UCSD-AML1 (cell line): Measurements from ENCODE around the gene CLMN.

Experiments used
- DNase-seq: peaks from one replicate; lab custom pipeline; 2025; ENCODE audit not compliant: unreplicated experiment; lab: John Stamatoyannopoulos, UW

Gene CLMN, protein sequence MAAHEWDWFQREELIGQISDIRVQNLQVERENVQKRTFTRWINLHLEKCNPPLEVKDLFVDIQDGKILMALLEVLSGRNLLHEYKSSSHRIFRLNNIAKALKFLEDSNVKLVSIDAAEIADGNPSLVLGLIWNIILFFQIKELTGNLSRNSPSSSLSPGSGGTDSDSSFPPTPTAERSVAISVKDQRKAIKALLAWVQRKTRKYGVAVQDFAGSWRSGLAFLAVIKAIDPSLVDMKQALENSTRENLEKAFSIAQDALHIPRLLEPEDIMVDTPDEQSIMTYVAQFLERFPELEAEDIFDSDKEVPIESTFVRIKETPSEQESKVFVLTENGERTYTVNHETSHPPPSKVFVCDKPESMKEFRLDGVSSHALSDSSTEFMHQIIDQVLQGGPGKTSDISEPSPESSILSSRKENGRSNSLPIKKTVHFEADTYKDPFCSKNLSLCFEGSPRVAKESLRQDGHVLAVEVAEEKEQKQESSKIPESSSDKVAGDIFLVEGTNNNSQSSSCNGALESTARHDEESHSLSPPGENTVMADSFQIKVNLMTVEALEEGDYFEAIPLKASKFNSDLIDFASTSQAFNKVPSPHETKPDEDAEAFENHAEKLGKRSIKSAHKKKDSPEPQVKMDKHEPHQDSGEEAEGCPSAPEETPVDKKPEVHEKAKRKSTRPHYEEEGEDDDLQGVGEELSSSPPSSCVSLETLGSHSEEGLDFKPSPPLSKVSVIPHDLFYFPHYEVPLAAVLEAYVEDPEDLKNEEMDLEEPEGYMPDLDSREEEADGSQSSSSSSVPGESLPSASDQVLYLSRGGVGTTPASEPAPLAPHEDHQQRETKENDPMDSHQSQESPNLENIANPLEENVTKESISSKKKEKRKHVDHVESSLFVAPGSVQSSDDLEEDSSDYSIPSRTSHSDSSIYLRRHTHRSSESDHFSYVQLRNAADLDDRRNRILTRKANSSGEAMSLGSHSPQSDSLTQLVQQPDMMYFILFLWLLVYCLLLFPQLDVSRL

GRCh38 chr14:95319312-95320077 is at the start of gene CLMN:
Gene CLMN, minus strand, starts transcription at chr14:95319908. Its CDS starts 116 bp downstream, at chr14:95319792.
- no peak for DNase-seq

DNA sequence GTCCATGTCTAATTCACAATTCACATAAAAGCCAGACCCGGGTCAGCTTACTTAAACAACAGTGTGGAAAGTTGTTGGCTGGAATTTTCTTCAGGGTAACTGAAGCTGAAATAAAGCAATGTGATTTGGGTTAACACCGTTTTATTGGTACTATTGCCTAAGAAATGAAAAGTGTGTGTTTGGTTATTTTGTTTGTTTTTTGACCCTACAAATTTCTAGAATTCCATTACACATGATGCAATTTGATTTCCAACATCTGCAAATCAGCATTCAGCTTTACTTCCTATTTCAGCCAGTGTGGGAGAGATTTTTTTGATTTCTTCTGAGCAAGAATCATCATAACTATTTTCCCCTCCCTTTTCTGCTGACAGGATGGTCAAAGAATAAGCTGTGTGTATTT is 45.7 kb upstream of the CLMN start:
- no peak for DNase-seq

DNA sequence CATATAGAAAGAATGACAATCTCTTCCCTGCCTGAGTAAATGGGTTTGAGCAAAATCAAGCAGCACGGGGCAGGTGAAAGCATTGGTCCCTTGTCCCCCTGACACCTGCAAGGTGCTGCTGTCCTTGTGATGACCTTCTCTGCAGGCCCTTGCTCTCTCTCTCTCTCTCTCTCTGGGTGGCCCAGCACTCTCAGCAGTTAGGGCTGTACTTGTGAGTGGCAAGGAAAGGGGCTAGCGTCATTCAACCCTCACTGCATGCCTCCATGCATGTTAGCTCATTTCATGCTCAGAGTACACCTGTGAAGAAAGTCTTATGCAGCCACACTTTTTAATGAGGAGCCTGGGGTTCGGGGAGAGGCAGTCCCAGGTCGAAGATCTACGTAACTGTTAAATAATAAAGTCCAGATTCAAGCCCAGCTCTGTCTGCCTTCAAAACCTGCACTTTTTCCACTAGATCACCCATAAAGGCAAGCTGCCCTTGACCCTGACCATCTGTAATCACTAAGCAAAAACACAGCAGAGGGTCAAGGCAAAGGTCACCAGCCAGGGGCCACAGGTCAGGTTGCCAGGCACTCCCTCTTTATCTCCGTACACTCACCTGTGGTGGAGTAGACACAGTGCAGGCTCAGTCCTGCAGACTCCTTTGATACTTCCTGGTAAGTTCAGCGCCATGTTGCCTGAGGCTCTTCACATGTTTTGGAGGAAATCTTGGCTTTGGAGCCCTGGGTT is 44.9 kb upstream of the CLMN start:
- DNase-seq = no peak

DNA sequence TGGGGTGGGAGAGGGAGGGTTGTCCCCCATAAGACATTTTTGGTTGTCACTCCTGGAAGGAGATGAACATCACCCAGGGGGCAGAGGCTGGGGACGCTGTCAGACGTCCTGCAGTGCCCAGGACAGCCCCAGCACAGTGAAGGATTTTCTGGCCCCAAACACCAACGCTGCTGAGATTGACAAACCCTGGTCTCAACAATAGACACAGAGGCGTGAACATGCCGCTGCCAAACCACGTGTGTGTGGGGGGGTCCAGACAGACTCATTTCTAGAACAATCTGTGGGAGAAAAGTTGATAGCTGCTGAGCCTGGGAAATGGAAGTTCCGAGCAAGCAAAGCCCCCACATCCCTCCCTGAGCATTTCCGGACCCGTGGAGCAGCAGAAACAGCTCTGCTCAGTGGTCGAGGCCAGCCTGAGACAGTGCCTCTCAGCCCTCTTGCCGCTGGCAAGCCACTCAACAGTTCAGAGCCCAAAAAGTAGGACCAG is 43.8 kb upstream of the CLMN start:
- DNase-seq = no peak

DNA sequence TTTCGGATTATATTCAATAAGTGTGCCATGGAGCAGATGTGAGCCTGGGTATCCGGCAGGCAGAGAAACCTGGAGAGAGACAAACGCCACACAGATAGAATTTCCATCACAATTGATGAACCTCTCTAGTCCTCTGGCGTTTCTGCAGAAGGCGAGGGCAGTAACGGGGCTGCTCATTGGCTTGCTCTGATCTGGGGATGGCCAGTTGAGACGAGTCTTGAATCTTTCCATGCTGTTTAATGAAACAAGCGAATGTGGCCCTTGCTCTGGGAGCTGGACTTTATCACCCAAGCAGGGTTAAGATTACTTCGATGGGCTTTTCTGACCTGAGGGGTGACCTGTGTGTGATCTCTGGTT is 42.4 kb upstream of the CLMN start:
- no peak for DNase-seq

DNA sequence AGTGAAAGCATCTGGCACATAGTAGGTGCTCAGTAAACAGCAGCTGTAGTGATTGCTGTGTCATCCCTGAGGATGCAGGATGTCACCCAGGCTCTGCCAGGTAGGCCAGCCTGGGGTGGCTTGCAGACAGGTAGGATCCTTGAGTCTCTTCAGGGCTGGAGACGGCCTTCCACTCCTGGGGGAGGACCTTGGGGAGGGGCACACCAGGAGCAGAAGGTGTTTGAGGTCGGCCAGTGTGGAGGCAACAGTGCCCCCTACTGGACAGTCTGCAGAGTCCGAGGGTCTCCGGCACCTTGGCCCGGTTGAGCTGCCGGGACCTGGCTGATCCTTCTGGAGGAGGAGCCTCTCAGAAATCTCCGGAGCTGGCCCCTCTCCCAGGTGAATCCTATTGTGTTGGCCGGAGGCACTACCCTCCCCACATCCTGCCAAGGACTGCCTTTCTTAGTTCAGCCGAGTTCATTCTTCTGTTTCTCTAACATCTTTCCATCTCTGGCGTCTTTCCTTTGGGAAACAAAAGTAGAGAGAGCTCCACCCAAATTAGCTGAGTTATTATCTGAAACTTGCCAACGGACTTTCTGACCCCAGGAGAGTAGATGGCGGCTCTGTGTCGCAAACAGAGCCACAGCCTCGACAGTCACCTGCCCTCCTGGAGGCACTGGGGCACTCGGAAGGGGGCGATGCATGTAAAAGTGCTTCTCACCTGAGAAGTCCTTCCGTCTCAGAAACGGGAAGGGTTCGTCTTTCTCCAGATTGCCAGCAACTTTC is 41.8 kb upstream of the CLMN start:
- DNase-seq = peak; percentile 36

GRCh38 chr14:95360828-95361227 is 41.1 kb upstream of the CLMN start:
- DNase-seq = no peak

GRCh38 chr14:95359994-95360826 is 40.5 kb upstream of the CLMN start:
- DNase-seq = no peak

DNA sequence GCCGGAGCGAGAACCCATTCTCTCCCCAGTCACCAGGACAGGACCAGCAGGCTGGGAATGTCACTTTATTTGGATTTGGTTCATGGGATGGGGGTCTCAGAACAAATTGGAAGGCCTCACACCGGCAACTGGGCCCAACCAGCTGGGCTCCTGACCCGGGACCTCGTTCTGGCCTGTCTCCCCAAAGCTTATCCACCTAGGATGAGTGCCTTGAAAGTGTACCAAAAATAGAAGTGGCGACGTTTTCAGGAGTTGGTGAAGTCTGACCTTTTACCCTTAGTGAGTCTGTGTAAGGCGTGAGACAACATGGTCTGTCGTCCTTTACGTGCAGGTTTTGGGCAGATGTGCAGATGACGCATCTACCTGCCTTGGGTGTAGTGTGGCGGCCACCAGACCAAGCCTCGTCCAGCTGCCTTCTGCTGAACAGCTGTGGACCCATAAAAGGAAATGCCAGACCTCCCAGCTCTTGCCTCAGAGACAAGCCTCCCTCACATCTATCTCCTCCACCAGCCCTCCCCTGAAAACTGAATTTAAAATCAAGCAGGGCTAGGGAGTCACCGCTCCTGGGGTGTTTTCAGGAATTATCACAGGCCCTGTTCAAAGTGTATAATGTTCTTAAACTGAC is 36.6 kb upstream of the CLMN start:
- no peak for DNase-seq

- DNase-seq = no peak
These were observed 35.7 kb upstream of the CLMN start for GRCh38 chr14:95355422-95355821.

- DNase-seq = no peak
These were observed 35.1 kb upstream of the CLMN start for GRCh38 chr14:95354834-95355233.

DNA sequence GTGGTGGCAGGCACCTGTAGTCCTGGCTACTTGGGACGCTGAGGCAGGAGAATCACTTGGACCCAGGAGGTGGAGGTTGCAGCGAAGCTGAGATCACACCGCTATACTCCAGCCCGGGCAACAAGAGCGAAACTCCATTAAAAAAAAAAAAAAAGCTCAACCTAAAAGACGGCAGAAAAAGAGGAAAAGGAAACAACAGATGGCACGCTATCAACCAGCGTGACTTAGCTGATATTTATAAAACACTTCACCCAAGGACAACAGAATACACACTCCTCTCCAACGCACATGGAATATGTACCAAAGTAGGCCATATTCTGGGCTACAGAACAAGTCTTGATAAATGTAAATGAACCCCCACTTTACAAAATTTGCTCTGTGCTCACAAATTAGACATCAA is 34.0 kb upstream of the CLMN start:
- no peak for DNase-seq

GRCh38 chr14:95353007-95353406 is 33.3 kb upstream of the CLMN start:
- no peak for DNase-seq

DNA sequence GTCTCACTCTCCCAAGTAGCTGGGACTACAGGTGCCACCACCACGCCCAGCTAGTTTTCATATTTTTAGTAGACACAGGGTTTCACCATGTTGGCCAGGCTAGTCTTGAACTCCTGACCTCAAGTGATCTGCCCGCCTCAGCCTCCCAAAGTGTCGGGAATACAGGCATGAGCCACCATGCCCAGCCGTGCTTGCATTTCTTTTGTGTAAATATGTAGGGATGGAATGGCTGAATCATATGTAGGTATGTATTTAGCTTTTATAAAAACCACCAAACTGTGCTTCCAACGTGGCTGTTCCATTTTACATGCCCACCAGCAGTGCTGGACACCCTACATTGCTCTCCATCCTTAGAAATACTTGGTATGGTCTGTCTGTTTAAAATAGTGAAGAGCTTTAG is 32.8 kb upstream of the CLMN start:
- no peak for DNase-seq

- DNase-seq = no peak
These were observed 29.5 kb upstream of the CLMN start for GRCh38 chr14:95349241-95349640.

DNA sequence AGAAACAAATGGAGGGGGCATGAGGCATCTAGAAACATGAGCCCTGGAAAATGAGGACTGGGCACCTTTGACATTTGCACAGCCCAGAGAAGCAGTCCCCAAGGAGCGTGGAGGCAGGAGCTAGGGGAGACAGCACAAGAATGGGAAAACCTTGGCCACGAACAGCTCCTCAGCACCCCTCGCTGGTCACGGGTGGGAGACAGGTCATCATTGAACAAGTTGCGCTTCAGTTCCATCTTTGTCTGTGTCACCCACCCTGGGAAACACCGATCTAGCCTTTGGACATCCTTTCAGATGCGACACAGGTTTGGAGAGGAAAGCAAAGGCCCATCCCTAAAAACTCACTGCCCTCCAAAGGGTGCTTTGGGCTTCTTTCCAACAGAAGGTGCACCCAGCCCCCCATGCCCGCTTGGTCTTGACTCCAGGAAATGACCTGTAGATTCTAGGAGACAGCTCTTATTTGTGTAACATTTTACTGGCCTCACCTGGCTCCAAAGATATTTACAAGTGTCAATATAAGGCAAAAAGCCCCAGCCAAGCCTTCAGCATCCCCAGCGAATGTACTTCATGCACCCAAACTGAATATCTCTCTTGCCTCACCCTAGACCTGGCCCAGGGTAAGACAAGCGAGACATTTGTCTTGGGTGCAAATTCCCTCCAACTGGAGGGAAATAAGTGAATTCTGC is 28.8 kb upstream of the CLMN start:
- DNase-seq = no peak

- no peak for DNase-seq
These were observed 27.1 kb upstream of the CLMN start for GRCh38 chr14:95346820-95347219.

- no peak for DNase-seq
These were observed 26.6 kb upstream of the CLMN start for GRCh38 chr14:95346266-95346665.
